IMR-90 (cell line): ENCODE measurements around the gene ANTXRL. TPM values are rescaled to one million over a fixed set of nuclear protein-coding genes. Genes with fewer than 3 reads are reported as not detected.

Source experiments
- ATAC-seq: fragments of 200-7000 bp; cut with Tn5 transposase; 2 replicates; pipeline ENCODE4 v1.9.1; 2020; ENCODE audit warnings: low read depth, mild to moderate bottlenecking, moderate library complexity
- BruUV-seq: library from RNA; stranded (reverse); fragments of 400-500 nt; replicated peaks from 2 replicates; lab custom pipeline; 2021; lab: Mats Ljungman, UMichigan
- CTCF ChIA-PET: fragments of 300-600 bp; formaldehyde crosslinking; extraction: SDS; loops from one replicate; lab custom pipeline; 2021; ENCODE audit warnings: antibody characterized with exemption; lab: Yijun Ruan, JAX
- POLR2A ChIA-PET: fragments of 300-600 bp; sonication (Branson Sonifier 250); formaldehyde crosslinking; loops from one replicate; lab custom pipeline; 2022; ENCODE audit warnings: antibody characterized with exemption; ENCODE audit not compliant: unreplicated experiment; lab: Charles Lee
- DNase-seq: peaks from one replicate; pipeline ENCODE4 v3.0.0; 2013
- H2AFZ ChIP-seq: replicated peaks from 2 replicates; pipeline ENCODE3; 2013; ENCODE audit warnings: low read length, mild to moderate bottlenecking; ENCODE audit not compliant: poor library complexity
- H2AK5ac ChIP-seq: 2 replicates; pipeline ENCODE4 v1.6.1; 2013; ENCODE audit warnings: low read depth, low read length, inconsistent platforms
- H2AK9ac ChIP-seq: replicated peaks from 2 replicates; pipeline ENCODE3; 2013; ENCODE audit warnings: mild to moderate bottlenecking, low read depth, low read length, moderate library complexity; ENCODE audit not compliant: poor library complexity
- H2BK120ac ChIP-seq: 2 replicates; pipeline ENCODE4 v1.6.1; 2013; ENCODE audit warnings: low read depth, low read length, inconsistent platforms
- H2BK15ac ChIP-seq: 3 replicates; pipeline ENCODE4 v1.6.1; 2013; ENCODE audit warnings: low read depth, low read length, inconsistent platforms
- H2BK20ac ChIP-seq: 2 replicates; pipeline ENCODE4 v1.6.1; 2013; ENCODE audit warnings: low read depth, mild to moderate bottlenecking, inconsistent platforms, low read length, moderate library complexity
- H2BK5ac ChIP-seq: 2 replicates; pipeline ENCODE4 v1.6.1; 2013; ENCODE audit warnings: mild to moderate bottlenecking, low read depth, low read length, inconsistent platforms; ENCODE audit not compliant: poor library complexity, severe bottlenecking
- H3K14ac ChIP-seq: replicated peaks from 2 replicates; pipeline ENCODE4 v1.6.1; 2013; ENCODE audit warnings: low read depth, low read length, inconsistent platforms
- H3K18ac ChIP-seq: 2 replicates; pipeline ENCODE4 v1.6.1; 2013; ENCODE audit warnings: low read depth, low read length, control low read depth
- H3K23ac ChIP-seq: 2 replicates; pipeline ENCODE4 v1.6.1; 2013; ENCODE audit warnings: low read depth, low read length, inconsistent platforms
- H3K27ac ChIP-seq: 2 replicates; pipeline ENCODE4 v1.5.1; 2013; ENCODE audit warnings: mild to moderate bottlenecking, control low read depth, low read length; ENCODE audit not compliant: insufficient read depth
- H3K27me3 ChIP-seq: 2 replicates; pipeline ENCODE4 v1.6.1; 2013; ENCODE audit warnings: low read length; ENCODE audit not compliant: control insufficient read depth, insufficient read depth
- H3K36me3 ChIP-seq: 2 replicates; pipeline ENCODE4 v1.6.1; 2013; ENCODE audit warnings: low read length, mixed read lengths; ENCODE audit not compliant: control insufficient read depth, insufficient read depth
- H3K4ac ChIP-seq: 2 replicates; pipeline ENCODE4 v1.6.1; 2013; ENCODE audit warnings: low read depth, low read length, inconsistent platforms
- H3K4me1 ChIP-seq: 2 replicates; pipeline ENCODE4 v1.6.1; 2013; ENCODE audit warnings: low read length, mixed read lengths; ENCODE audit not compliant: control insufficient read depth, insufficient read depth
- H3K4me2 ChIP-seq: 2 replicates; pipeline ENCODE4 v1.6.1; 2013; ENCODE audit warnings: low read depth, mild to moderate bottlenecking, control low read depth, low read length, moderate library complexity
- H3K4me3 ChIP-seq: 2 replicates; pipeline ENCODE4 v1.5.1; 2013; ENCODE audit warnings: low read depth, mild to moderate bottlenecking, control low read depth, low read length, moderate library complexity; ENCODE audit not compliant: insufficient read depth
- H3K56ac ChIP-seq: 2 replicates; pipeline ENCODE4 v1.6.1; 2013; ENCODE audit warnings: low read length, inconsistent platforms; ENCODE audit not compliant: insufficient read depth; ENCODE audit errors: extremely low read depth
- H3K79me1 ChIP-seq, 2 experiments: 2 replicates each; pipeline ENCODE4 v1.6.1; 2013; ENCODE audit warnings: low read length in 2 of 2, inconsistent platforms in 1 of 2, low read depth in 1 of 2
- H3K9ac ChIP-seq: 2 replicates; pipeline ENCODE4 v1.6.1; 2013; ENCODE audit warnings: low read depth, low read length, control low read depth
- H3K9me1 ChIP-seq: 2 replicates; pipeline ENCODE4 v1.6.1; 2013; ENCODE audit warnings: low read length, inconsistent platforms; ENCODE audit not compliant: insufficient read depth
- H3K9me3 ChIP-seq: 2 replicates; pipeline ENCODE4 v1.6.1; 2013; ENCODE audit warnings: low read length; ENCODE audit not compliant: control insufficient read depth, insufficient read depth
- H4K20me1 ChIP-seq: 2 replicates; pipeline ENCODE4 v1.6.1; 2013; ENCODE audit warnings: low read length, inconsistent platforms; ENCODE audit not compliant: insufficient read depth
- H4K5ac ChIP-seq: 2 replicates; pipeline ENCODE4 v1.6.1; 2013; ENCODE audit warnings: mild to moderate bottlenecking, low read depth, low read length, control low read depth
- H4K8ac ChIP-seq, 2 experiments: 2 replicates each; pipeline ENCODE4 v1.6.1; 2013; ENCODE audit warnings: low read depth in 2 of 2, low read length in 2 of 2, control low read depth in 1 of 2, inconsistent platforms in 1 of 2
- H4K91ac ChIP-seq: 2 replicates; pipeline ENCODE4 v1.6.1; 2013; ENCODE audit warnings: low read depth, low read length, inconsistent platforms; ENCODE audit not compliant: insufficient read depth
- BHLHE40 ChIP-seq: fragments of 150-350 bp; IDR thresholded peaks from 2 replicates; pipeline ENCODE4 v1.6.1; 2016; ENCODE audit warnings: mild to moderate bottlenecking, low read depth, low read length
- CEBPB ChIP-seq: IDR thresholded peaks from 2 replicates; pipeline ENCODE4 v1.6.1; 2012; ENCODE audit warnings: low read depth, low read length, improper control_type of control experiment
- CHD1 ChIP-seq: IDR thresholded peaks from 2 replicates; pipeline ENCODE4 v1.6.1; 2012; ENCODE audit warnings: low read depth, low read length, improper control_type of control experiment
- FOS ChIP-seq: fragments of 150-350 bp; IDR thresholded peaks from 2 replicates; pipeline ENCODE4 v1.6.1; 2016; ENCODE audit warnings: low read depth, low read length
- MAFK ChIP-seq: IDR thresholded peaks from 2 replicates; pipeline ENCODE4 v1.6.1; 2012; ENCODE audit warnings: low read depth, low read length, improper control_type of control experiment
- MAZ ChIP-seq: IDR thresholded peaks from 2 replicates; pipeline ENCODE4 v1.6.1; 2012; ENCODE audit warnings: low read depth, mild to moderate bottlenecking, low read length, improper control_type of control experiment, moderate library complexity, borderline replicate concordance
- MXI1 ChIP-seq: IDR thresholded peaks from 2 replicates; pipeline ENCODE4 v1.6.1; 2012; ENCODE audit warnings: low read depth, mild to moderate bottlenecking, low read length, moderate library complexity, borderline replicate concordance
- NFE2L2 ChIP-seq: fragments of 150-350 bp; IDR thresholded peaks from 2 replicates; pipeline ENCODE4 v1.6.1; 2016; ENCODE audit warnings: low read depth, mild to moderate bottlenecking, low read length
- POLR2A ChIP-seq: IDR thresholded peaks from 2 replicates; pipeline ENCODE4 v1.6.1; 2012; ENCODE audit warnings: mild to moderate bottlenecking, low read depth, low read length
- RAD21 ChIP-seq: IDR thresholded peaks from 2 replicates; pipeline ENCODE4 v1.6.1; 2012; ENCODE audit warnings: low read length, improper control_type of control experiment
- RFX5 ChIP-seq: IDR thresholded peaks from 2 replicates; pipeline ENCODE4 v1.8.0; 2012; ENCODE audit warnings: low read depth, mild to moderate bottlenecking, low read length, moderate library complexity
- SMC3 ChIP-seq: fragments of 150-350 bp; IDR thresholded peaks from 2 replicates; pipeline ENCODE4 v1.6.1; 2016; ENCODE audit warnings: low read depth, mild to moderate bottlenecking, antibody characterized with exemption, low read length, moderate library complexity
- WGBS, 2 experiments: methylation state at CpG; one replicate each; pipeline versions ENCODE4 v1.1.5 to v1.1.7; 2013; ENCODE audit warnings: missing lambda C conversion rate in 2 of 2; ENCODE audit not compliant: insufficient read length in 1 of 2; ENCODE audit errors: extremely low coverage in 2 of 2; 5-methylcytosine and 5-hydroxymethylcytosine counted together
- dilution Hi-C: fragments of 300-500 bp; cut with HindIII; formaldehyde crosslinking; loops from one replicate; pipeline ENCODE4 v1.14.3; 2018; ENCODE audit warnings: low sequenced_read_pairs; ENCODE audit not compliant: unreplicated experiment
- in situ Hi-C: fragments of 300-500 bp; cut with MboI; formaldehyde crosslinking; loops from 3 replicates; pipeline ENCODE4 v1.14.3; 2019; ENCODE audit warnings: low sequenced_read_pairs, inconsistent platforms, mixed read lengths
- intact Hi-C: fragments of 100-400 bp; cut with micrococcal nuclease; formaldehyde crosslinking; loops from 2 replicates; pipeline ENCODE4 v1.10.0; 2022
- polyA plus RNA-seq, 3 experiments: library from polyadenylated mRNA; depleted of rRNA; stranded (reverse); fragments of >200 nt; gene quantifications; 2 replicates each; pipeline ENCODE4 v1.2.3, GENCODE V29; 2012; ENCODE audit warnings: low replicate concordance in 1 of 3
- total RNA-seq: library from RNA; depleted of rRNA; stranded (reverse); fragments of >200 nt; gene quantifications from 2 replicates; pipeline ENCODE4 v1.2.3, GENCODE V29; 2012
- TF ChIP-seq, protein P1 (sequence below): conservative IDR thresholded peaks from 2 replicates; pipeline ENCODE4 v1.5.1; 2012; ENCODE audit warnings: mild to moderate bottlenecking, low read depth, low read length, improper control_type of control experiment
- TF ChIP-seq, protein P2 (sequence below): fragments of 150-350 bp; IDR thresholded peaks from 2 replicates; pipeline ENCODE4 v1.6.1; 2017; ENCODE audit warnings: mild to moderate bottlenecking, antibody characterized with exemption, low read length, low read depth
- TF ChIP-seq, protein P3 (sequence below): fragments of 150-350 bp; IDR thresholded peaks from 2 replicates; pipeline ENCODE4 v1.6.1; 2016; ENCODE audit warnings: low read depth, mild to moderate bottlenecking, low read length, moderate library complexity, borderline replicate concordance

ANTXRL gene
- total and polyA plus RNA-seq, 2 of the 4 experiments (the other 2 are of a cell fraction), result not detected

DNA sequence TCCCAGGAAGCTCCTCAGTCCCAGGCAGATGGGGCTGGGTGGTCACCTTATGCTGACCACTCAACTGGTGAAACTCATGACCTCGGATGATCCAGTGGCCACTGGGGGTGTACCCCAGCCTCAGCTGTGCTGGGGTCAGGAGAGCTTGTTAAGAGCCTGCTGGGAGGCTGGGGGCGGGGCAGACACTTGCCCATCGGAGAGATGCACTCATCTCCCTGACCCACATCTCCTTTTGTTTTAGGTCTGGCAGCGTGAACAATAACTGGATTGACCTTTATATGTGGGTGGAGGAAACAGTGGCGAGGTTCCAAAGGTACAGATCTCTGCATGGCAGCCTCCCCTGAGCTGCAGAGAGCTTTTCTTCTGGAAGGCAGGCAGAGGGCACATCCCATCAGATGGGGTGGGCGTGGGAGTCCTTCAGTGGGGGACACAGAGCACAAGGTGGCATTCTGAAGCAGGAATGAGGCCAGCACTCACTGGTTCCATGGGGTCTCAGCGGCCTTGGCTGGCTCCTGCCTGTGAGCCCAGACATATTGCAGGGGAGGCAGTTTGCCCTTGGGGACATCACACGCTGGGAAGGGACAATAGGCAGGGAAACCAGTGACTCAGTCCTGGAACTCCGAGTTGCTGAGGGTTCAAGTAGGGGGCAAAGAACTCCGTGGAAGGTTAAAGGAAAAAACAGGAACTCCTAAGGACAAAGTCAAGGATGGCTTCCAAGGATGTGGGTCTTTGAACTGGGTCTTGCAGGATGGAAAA lies 5.2 kb downstream of the ANTXRL start:
- Histone ChIP-seq H2BK120ac (no peak overlapping the region), H3K9me3 (no peaks in the 10 kb centered on the region), H3K9me1 (peaks cover 7% of the 10 kb centered on the region; the same call in 1 of the 2 replicates), H3K4me3 (no peak overlapping the region), H2BK15ac (no peak overlapping the region), H4K8ac (no peak overlapping the region), H3K27me3 (no peaks in the 10 kb centered on the region; the same call in 1 of the 2 replicates), H3K23ac (no peak overlapping the region), H3K9ac (no peak overlapping the region), H3K18ac (no peak overlapping the region), H3K27ac (no peak overlapping the region), H3K14ac (no peak overlapping the region), H2AFZ (no peak overlapping the region), H3K56ac (no peak overlapping the region), H4K5ac (no peak overlapping the region), H2AK9ac (peak overlapping the region; percentile 18), H3K4ac (no peak overlapping the region; the same call in 1 of the 2 replicates), H2BK5ac (no peak overlapping the region), H4K20me1 (no peaks in the 10 kb centered on the region), H4K91ac (no peak overlapping the region), H2BK20ac (no peak overlapping the region), H2AK5ac (no peak overlapping the region), H3K36me3 (no peaks in the 10 kb centered on the region), H3K4me2 (no peak overlapping the region), H3K79me1 (no peaks in the 10 kb centered on the region), H3K4me1 (no peaks in the 10 kb centered on the region)
- ChIA-PET CTCF (no interaction called here), POLR2A (no interaction called here)
- no peak for ATAC-seq
- in situ Hi-C loops, result no loop called here
- no peak for DNase-seq
- dilution Hi-C loops, result no loop called here
- no peak for TF ChIP-seq MXI1
- TF ChIP-seq, protein P1, sequence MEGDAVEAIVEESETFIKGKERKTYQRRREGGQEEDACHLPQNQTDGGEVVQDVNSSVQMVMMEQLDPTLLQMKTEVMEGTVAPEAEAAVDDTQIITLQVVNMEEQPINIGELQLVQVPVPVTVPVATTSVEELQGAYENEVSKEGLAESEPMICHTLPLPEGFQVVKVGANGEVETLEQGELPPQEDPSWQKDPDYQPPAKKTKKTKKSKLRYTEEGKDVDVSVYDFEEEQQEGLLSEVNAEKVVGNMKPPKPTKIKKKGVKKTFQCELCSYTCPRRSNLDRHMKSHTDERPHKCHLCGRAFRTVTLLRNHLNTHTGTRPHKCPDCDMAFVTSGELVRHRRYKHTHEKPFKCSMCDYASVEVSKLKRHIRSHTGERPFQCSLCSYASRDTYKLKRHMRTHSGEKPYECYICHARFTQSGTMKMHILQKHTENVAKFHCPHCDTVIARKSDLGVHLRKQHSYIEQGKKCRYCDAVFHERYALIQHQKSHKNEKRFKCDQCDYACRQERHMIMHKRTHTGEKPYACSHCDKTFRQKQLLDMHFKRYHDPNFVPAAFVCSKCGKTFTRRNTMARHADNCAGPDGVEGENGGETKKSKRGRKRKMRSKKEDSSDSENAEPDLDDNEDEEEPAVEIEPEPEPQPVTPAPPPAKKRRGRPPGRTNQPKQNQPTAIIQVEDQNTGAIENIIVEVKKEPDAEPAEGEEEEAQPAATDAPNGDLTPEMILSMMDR, result no peak
- no peak for TF ChIP-seq SMC3
- TF ChIP-seq POLR2A, result no peak
- TF ChIP-seq NFE2L2, result no peak
- no peak for TF ChIP-seq CEBPB
- TF ChIP-seq BHLHE40, result no peak
- no peak for TF ChIP-seq RFX5
- TF ChIP-seq MAZ, result no peak
- TF ChIP-seq RAD21, result no peak
- TF ChIP-seq, protein P2, sequence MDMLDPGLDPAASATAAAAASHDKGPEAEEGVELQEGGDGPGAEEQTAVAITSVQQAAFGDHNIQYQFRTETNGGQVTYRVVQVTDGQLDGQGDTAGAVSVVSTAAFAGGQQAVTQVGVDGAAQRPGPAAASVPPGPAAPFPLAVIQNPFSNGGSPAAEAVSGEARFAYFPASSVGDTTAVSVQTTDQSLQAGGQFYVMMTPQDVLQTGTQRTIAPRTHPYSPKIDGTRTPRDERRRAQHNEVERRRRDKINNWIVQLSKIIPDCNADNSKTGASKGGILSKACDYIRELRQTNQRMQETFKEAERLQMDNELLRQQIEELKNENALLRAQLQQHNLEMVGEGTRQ, result no peak
- TF ChIP-seq FOS, result no peak
- TF ChIP-seq CHD1, result no peak
- TF ChIP-seq, protein P3, sequence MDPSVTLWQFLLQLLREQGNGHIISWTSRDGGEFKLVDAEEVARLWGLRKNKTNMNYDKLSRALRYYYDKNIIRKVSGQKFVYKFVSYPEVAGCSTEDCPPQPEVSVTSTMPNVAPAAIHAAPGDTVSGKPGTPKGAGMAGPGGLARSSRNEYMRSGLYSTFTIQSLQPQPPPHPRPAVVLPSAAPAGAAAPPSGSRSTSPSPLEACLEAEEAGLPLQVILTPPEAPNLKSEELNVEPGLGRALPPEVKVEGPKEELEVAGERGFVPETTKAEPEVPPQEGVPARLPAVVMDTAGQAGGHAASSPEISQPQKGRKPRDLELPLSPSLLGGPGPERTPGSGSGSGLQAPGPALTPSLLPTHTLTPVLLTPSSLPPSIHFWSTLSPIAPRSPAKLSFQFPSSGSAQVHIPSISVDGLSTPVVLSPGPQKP, result no peak
- TF ChIP-seq MAFK, result no peak
- intact Hi-C loops, result no loop called here
- 59% methylated on average over 3 of the region's 10 CpGs; no CpG with 5 or more reads in 1 of the 2 experiments for WGBS, 2 experiments
- BruUV-seq, result no TSS peak
